ENCODE data around the gene MRPS25. TPM values are rescaled to one million over a fixed set of nuclear protein-coding genes. Genes with fewer than 3 reads are reported as not detected.

Gene MRPS25
- polyA plus RNA-seq, 1 of the 3 experiments (the other 2 are of a cell fraction): 41.5 TPM

DNA sequence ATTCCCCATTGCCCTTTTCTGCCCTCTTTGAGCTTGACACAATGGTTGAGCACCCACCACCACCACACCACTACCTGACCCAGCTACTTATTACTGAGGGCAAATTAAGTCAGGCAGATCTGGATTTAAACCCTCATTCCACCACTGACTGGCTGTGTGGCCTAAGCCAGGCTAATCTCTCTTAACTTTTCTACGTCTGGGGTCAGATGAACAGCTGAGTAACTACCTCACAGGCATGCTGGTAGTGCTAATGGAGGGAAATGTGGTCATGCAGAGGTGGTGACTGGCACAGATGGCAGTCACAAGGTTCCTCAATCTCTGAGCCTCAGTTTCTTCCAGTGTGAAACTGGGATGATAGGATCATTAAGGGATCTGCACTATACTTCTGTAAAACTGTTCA lies 4.3 kb upstream of the MRPS25 start:
- WGBS (ENCODE audit: low lambda C conversion rate): 100% methylated on average over 1 of the region's 1 CpG

DNA sequence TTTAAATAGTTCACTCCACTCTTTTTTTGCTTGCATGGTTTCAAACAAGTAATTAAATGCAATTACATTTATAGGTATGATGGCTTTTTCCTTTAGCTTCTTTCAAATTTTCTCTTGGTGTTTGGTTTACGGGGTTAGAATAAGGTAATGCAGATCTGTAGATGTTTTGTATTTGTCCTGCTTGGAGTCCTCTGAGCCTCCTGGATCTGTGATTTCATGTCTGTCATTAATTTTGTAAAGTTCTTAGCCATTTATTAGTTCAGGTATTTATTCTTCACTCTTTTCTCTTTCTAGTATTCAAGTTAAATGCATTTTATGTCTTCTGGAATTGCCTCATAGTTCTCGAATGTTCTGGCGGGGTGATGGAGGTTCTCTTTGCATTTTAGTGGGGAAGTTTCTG lies 1.4 kb upstream of the MRPS25 start:
- Histone ChIP-seq H3K27me3 (ENCODE audit: insufficient read depth) (no peaks in the 10 kb centered on the region), H4K20me1 (ENCODE audit: insufficient read depth) (no peaks in the 10 kb centered on the region), H3K4me3 (ENCODE audit: low read depth in 2 of 2, low read length in 1 of 2) (no peak overlapping the region), H3K9ac (no peak overlapping the region), H3K9me3 (no peaks in the 10 kb centered on the region), H3F3A (replicated peaks; ENCODE audit: insufficient read depth) (no peaks in the 10 kb centered on the region), H3K79me2 (ENCODE audit: insufficient read depth) (peaks cover 27% of the 10 kb centered on the region), H3K9me2 (no peaks in the 10 kb centered on the region), H3K36me3 (replicated peaks in 1 of 2; ENCODE audit: control insufficient read depth in 1 of 2, insufficient read depth in 2 of 2, low read length in 1 of 2) (peaks cover 7% of the 10 kb centered on the region in 2 experiments), H3K4me2 (no peak overlapping the region), H2AFZ (ENCODE audit: low read depth) (no peak overlapping the region), H3K4me1 (ENCODE audit: control insufficient read depth in 1 of 2, insufficient read depth in 2 of 2, low read depth in 1 of 2, low read length in 1 of 2) (peaks cover 8 to 14% of the 10 kb centered on the region in 2 experiments; a peak in 2 of 4 replicates), H3K27ac (ENCODE audit: low read depth in 2 of 2, low read length in 1 of 2) (no peak overlapping the region)
- CTCF ChIA-PET: no interaction called here
- WGBS (ENCODE audit: low lambda C conversion rate): 96% methylated on average over 3 of the region's 3 CpGs
- DNase-seq: no peak
- POLR2A ChIA-PET: no interaction called here
- no peak for TF ChIP-seq EZH2phosphoT487 (IDR thresholded peaks at IDR 0.05; ENCODE audit: borderline replicate concordance, low read depth)
- TF ChIP-seq, protein P1, sequence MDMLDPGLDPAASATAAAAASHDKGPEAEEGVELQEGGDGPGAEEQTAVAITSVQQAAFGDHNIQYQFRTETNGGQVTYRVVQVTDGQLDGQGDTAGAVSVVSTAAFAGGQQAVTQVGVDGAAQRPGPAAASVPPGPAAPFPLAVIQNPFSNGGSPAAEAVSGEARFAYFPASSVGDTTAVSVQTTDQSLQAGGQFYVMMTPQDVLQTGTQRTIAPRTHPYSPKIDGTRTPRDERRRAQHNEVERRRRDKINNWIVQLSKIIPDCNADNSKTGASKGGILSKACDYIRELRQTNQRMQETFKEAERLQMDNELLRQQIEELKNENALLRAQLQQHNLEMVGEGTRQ (IDR thresholded peaks at IDR 0.05; ENCODE audit: borderline replicate concordance, low read depth, low read length): no peak
- TF ChIP-seq, protein P2, sequence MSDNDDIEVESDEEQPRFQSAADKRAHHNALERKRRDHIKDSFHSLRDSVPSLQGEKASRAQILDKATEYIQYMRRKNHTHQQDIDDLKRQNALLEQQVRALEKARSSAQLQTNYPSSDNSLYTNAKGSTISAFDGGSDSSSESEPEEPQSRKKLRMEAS (IDR thresholded peaks at IDR 0.05; ENCODE audit: low read depth): no peak
- TF ChIP-seq YY1 (IDR thresholded peaks at IDR 0.05; ENCODE audit: low read depth): no peak
- no peak for TF ChIP-seq EP300 (IDR thresholded peaks at IDR 0.05; ENCODE audit: borderline replicate concordance in 1 of 2, low read depth in 1 of 2, low read length in 1 of 2)
- TF ChIP-seq RFX5 (IDR thresholded peaks at IDR 0.05; ENCODE audit: low read length): no peak
- TF ChIP-seq, protein P3, sequence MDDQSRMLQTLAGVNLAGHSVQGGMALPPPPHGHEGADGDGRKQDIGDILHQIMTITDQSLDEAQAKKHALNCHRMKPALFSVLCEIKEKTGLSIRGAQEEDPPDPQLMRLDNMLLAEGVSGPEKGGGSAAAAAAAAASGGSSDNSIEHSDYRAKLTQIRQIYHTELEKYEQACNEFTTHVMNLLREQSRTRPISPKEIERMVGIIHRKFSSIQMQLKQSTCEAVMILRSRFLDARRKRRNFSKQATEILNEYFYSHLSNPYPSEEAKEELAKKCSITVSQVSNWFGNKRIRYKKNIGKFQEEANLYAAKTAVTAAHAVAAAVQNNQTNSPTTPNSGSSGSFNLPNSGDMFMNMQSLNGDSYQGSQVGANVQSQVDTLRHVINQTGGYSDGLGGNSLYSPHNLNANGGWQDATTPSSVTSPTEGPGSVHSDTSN (IDR thresholded peaks at IDR 0.05): no peak
- TF ChIP-seq, protein P4, sequence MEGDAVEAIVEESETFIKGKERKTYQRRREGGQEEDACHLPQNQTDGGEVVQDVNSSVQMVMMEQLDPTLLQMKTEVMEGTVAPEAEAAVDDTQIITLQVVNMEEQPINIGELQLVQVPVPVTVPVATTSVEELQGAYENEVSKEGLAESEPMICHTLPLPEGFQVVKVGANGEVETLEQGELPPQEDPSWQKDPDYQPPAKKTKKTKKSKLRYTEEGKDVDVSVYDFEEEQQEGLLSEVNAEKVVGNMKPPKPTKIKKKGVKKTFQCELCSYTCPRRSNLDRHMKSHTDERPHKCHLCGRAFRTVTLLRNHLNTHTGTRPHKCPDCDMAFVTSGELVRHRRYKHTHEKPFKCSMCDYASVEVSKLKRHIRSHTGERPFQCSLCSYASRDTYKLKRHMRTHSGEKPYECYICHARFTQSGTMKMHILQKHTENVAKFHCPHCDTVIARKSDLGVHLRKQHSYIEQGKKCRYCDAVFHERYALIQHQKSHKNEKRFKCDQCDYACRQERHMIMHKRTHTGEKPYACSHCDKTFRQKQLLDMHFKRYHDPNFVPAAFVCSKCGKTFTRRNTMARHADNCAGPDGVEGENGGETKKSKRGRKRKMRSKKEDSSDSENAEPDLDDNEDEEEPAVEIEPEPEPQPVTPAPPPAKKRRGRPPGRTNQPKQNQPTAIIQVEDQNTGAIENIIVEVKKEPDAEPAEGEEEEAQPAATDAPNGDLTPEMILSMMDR (IDR thresholded peaks at IDR 0.05): no peak
- no peak for TF ChIP-seq NFIC (IDR thresholded peaks at IDR 0.05; ENCODE audit: borderline replicate concordance)
- no peak for TF ChIP-seq GABPA (IDR thresholded peaks at IDR 0.05; ENCODE audit: low read depth)
- TF ChIP-seq, protein P5, sequence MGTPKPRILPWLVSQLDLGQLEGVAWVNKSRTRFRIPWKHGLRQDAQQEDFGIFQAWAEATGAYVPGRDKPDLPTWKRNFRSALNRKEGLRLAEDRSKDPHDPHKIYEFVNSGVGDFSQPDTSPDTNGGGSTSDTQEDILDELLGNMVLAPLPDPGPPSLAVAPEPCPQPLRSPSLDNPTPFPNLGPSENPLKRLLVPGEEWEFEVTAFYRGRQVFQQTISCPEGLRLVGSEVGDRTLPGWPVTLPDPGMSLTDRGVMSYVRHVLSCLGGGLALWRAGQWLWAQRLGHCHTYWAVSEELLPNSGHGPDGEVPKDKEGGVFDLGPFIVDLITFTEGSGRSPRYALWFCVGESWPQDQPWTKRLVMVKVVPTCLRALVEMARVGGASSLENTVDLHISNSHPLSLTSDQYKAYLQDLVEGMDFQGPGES (IDR thresholded peaks at IDR 0.05; ENCODE audit: low read depth, low read length): no peak
- no peak for TF ChIP-seq ELF1 (IDR thresholded peaks at IDR 0.05)
- TF ChIP-seq RXRA (IDR thresholded peaks at IDR 0.05; ENCODE audit: borderline replicate concordance, low read depth): no peak
- TF ChIP-seq TCF12 (IDR thresholded peaks at IDR 0.05): no peak
- TF ChIP-seq FOSL2 (IDR thresholded peaks at IDR 0.05; ENCODE audit: borderline replicate concordance, low read depth): no peak
- TF ChIP-seq JUND (IDR thresholded peaks at IDR 0.05): no peak

More for the DNA sequence above, 4.3 kb upstream of the MRPS25 start:
- no peak overlapping the region for H3K4me3 ChIP-seq (ENCODE audit: low read depth in 2 of 2, low read length in 1 of 2)
- ChIA-PET POLR2A (no interaction called here), CTCF (no interaction called here)
- DNase-seq: no peak
- no peak overlapping the region for H3K4me2 ChIP-seq
- no peak overlapping the region for H2AFZ ChIP-seq (ENCODE audit: low read depth)
- no peak overlapping the region for H3K27ac ChIP-seq (ENCODE audit: low read depth in 2 of 2, low read length in 1 of 2)
- H3K9me2 ChIP-seq: no peaks in the 10 kb centered on the region
- no peaks in the 10 kb centered on the region for H3K4me1 ChIP-seq (ENCODE audit: control insufficient read depth in 1 of 2, insufficient read depth in 2 of 2, low read depth in 1 of 2, low read length in 1 of 2)
- TF ChIP-seq MXI1 (IDR thresholded peaks at IDR 0.05; ENCODE audit: low read depth, low read length) (no peak), EZH2phosphoT487 (IDR thresholded peaks at IDR 0.05; ENCODE audit: borderline replicate concordance, low read depth) (no peak), RXRA (IDR thresholded peaks at IDR 0.05; ENCODE audit: borderline replicate concordance, low read depth) (no peak), GATA2 (CRISPR knock-in tag; IDR thresholded peaks at IDR 0.05) (no peak), TEAD4 (IDR thresholded peaks at IDR 0.05; ENCODE audit: borderline replicate concordance, insufficient read depth) (no peak), JUND (IDR thresholded peaks at IDR 0.05) (no peak), RFX5 (IDR thresholded peaks at IDR 0.05; ENCODE audit: low read length) (no peak), SIN3A (IDR thresholded peaks at IDR 0.05; ENCODE audit: borderline replicate concordance, low read depth, low read length) (no peak)
- TF ChIP-seq, protein P6, sequence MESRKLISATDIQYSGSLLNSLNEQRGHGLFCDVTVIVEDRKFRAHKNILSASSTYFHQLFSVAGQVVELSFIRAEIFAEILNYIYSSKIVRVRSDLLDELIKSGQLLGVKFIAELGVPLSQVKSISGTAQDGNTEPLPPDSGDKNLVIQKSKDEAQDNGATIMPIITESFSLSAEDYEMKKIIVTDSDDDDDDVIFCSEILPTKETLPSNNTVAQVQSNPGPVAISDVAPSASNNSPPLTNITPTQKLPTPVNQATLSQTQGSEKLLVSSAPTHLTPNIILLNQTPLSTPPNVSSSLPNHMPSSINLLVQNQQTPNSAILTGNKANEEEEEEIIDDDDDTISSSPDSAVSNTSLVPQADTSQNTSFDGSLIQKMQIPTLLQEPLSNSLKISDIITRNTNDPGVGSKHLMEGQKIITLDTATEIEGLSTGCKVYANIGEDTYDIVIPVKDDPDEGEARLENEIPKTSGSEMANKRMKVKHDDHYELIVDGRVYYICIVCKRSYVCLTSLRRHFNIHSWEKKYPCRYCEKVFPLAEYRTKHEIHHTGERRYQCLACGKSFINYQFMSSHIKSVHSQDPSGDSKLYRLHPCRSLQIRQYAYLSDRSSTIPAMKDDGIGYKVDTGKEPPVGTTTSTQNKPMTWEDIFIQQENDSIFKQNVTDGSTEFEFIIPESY (IDR thresholded peaks at IDR 0.05; ENCODE audit: borderline replicate concordance, low read depth): no peak
- TF ChIP-seq, protein P2 (IDR thresholded peaks at IDR 0.05; ENCODE audit: low read depth): no peak
- H3K27me3 ChIP-seq (ENCODE audit: insufficient read depth): no peaks in the 10 kb centered on the region
- no peaks in the 10 kb centered on the region for H4K20me1 ChIP-seq (ENCODE audit: insufficient read depth)
- H3K79me2 ChIP-seq (ENCODE audit: insufficient read depth): peaks cover 6% of the 10 kb centered on the region
- H3F3A ChIP-seq (replicated peaks; ENCODE audit: insufficient read depth): no peaks in the 10 kb centered on the region
- H3K36me3 ChIP-seq (replicated peaks in 1 of 2; ENCODE audit: control insufficient read depth in 1 of 2, insufficient read depth in 2 of 2, low read length in 1 of 2): peaks cover 11 to 27% of the 10 kb centered on the region in 2 experiments
- no peak overlapping the region for H3K9ac ChIP-seq
- H3K9me3 ChIP-seq: no peaks in the 10 kb centered on the region

Measured in SK-N-SH (cell line).